IMR-90 (cell line): Measurements from ENCODE around the gene EXOC4. TPM values are rescaled to one million over a fixed set of nuclear protein-coding genes. Genes with fewer than 3 reads are reported as not detected.
A peak's percentile ranks its signal among the peaks of the same experiment; 100 is the strongest.

ENCODE experiments used
- ATAC-seq: fragments of 200-7000 bp; cut with Tn5 transposase; 2 replicates; pipeline ENCODE4 v1.9.1; 2020; ENCODE audit warnings: low read depth, mild to moderate bottlenecking, moderate library complexity
- BruUV-seq: library from RNA; stranded (reverse); fragments of 400-500 nt; replicated peaks from 2 replicates; lab custom pipeline; 2021; lab: Mats Ljungman, UMichigan
- CTCF ChIA-PET: fragments of 300-600 bp; formaldehyde crosslinking; extraction: SDS; loops from one replicate; lab custom pipeline; 2021; ENCODE audit warnings: antibody characterized with exemption; lab: Yijun Ruan, JAX
- POLR2A ChIA-PET: fragments of 300-600 bp; sonication (Branson Sonifier 250); formaldehyde crosslinking; loops from one replicate; lab custom pipeline; 2022; ENCODE audit warnings: antibody characterized with exemption; ENCODE audit not compliant: unreplicated experiment; lab: Charles Lee
- DNase-seq: peaks from one replicate; pipeline ENCODE4 v3.0.0; 2013
- H2AFZ ChIP-seq: replicated peaks from 2 replicates; pipeline ENCODE3; 2013; ENCODE audit warnings: low read length, mild to moderate bottlenecking; ENCODE audit not compliant: poor library complexity
- H2AK5ac ChIP-seq: 2 replicates; pipeline ENCODE4 v1.6.1; 2013; ENCODE audit warnings: low read depth, low read length, inconsistent platforms
- H2AK9ac ChIP-seq: replicated peaks from 2 replicates; pipeline ENCODE3; 2013; ENCODE audit warnings: mild to moderate bottlenecking, low read depth, low read length, moderate library complexity; ENCODE audit not compliant: poor library complexity
- H2BK120ac ChIP-seq: 2 replicates; pipeline ENCODE4 v1.6.1; 2013; ENCODE audit warnings: low read depth, low read length, inconsistent platforms
- H2BK15ac ChIP-seq: 3 replicates; pipeline ENCODE4 v1.6.1; 2013; ENCODE audit warnings: low read depth, low read length, inconsistent platforms
- H2BK20ac ChIP-seq: 2 replicates; pipeline ENCODE4 v1.6.1; 2013; ENCODE audit warnings: low read depth, mild to moderate bottlenecking, inconsistent platforms, low read length, moderate library complexity
- H2BK5ac ChIP-seq: 2 replicates; pipeline ENCODE4 v1.6.1; 2013; ENCODE audit warnings: mild to moderate bottlenecking, low read depth, low read length, inconsistent platforms; ENCODE audit not compliant: poor library complexity, severe bottlenecking
- H3K14ac ChIP-seq: replicated peaks from 2 replicates; pipeline ENCODE4 v1.6.1; 2013; ENCODE audit warnings: low read depth, low read length, inconsistent platforms
- H3K18ac ChIP-seq: 2 replicates; pipeline ENCODE4 v1.6.1; 2013; ENCODE audit warnings: low read depth, low read length, control low read depth
- H3K23ac ChIP-seq: 2 replicates; pipeline ENCODE4 v1.6.1; 2013; ENCODE audit warnings: low read depth, low read length, inconsistent platforms
- H3K27ac ChIP-seq: 2 replicates; pipeline ENCODE4 v1.5.1; 2013; ENCODE audit warnings: mild to moderate bottlenecking, control low read depth, low read length; ENCODE audit not compliant: insufficient read depth
- H3K27me3 ChIP-seq: 2 replicates; pipeline ENCODE4 v1.6.1; 2013; ENCODE audit warnings: low read length; ENCODE audit not compliant: control insufficient read depth, insufficient read depth
- H3K36me3 ChIP-seq: 2 replicates; pipeline ENCODE4 v1.6.1; 2013; ENCODE audit warnings: low read length, mixed read lengths; ENCODE audit not compliant: control insufficient read depth, insufficient read depth
- H3K4ac ChIP-seq: 2 replicates; pipeline ENCODE4 v1.6.1; 2013; ENCODE audit warnings: low read depth, low read length, inconsistent platforms
- H3K4me1 ChIP-seq: 2 replicates; pipeline ENCODE4 v1.6.1; 2013; ENCODE audit warnings: low read length, mixed read lengths; ENCODE audit not compliant: control insufficient read depth, insufficient read depth
- H3K4me2 ChIP-seq: 2 replicates; pipeline ENCODE4 v1.6.1; 2013; ENCODE audit warnings: low read depth, mild to moderate bottlenecking, control low read depth, low read length, moderate library complexity
- H3K4me3 ChIP-seq: 2 replicates; pipeline ENCODE4 v1.5.1; 2013; ENCODE audit warnings: low read depth, mild to moderate bottlenecking, control low read depth, low read length, moderate library complexity; ENCODE audit not compliant: insufficient read depth
- H3K56ac ChIP-seq: 2 replicates; pipeline ENCODE4 v1.6.1; 2013; ENCODE audit warnings: low read length, inconsistent platforms; ENCODE audit not compliant: insufficient read depth; ENCODE audit errors: extremely low read depth
- H3K79me1 ChIP-seq, 2 experiments: 2 replicates each; pipeline ENCODE4 v1.6.1; 2013; ENCODE audit warnings: low read length in 2 of 2, inconsistent platforms in 1 of 2, low read depth in 1 of 2
- H3K9ac ChIP-seq: 2 replicates; pipeline ENCODE4 v1.6.1; 2013; ENCODE audit warnings: low read depth, low read length, control low read depth
- H3K9me1 ChIP-seq: 2 replicates; pipeline ENCODE4 v1.6.1; 2013; ENCODE audit warnings: low read length, inconsistent platforms; ENCODE audit not compliant: insufficient read depth
- H3K9me3 ChIP-seq: 2 replicates; pipeline ENCODE4 v1.6.1; 2013; ENCODE audit warnings: low read length; ENCODE audit not compliant: control insufficient read depth, insufficient read depth
- H4K20me1 ChIP-seq: 2 replicates; pipeline ENCODE4 v1.6.1; 2013; ENCODE audit warnings: low read length, inconsistent platforms; ENCODE audit not compliant: insufficient read depth
- H4K5ac ChIP-seq: 2 replicates; pipeline ENCODE4 v1.6.1; 2013; ENCODE audit warnings: mild to moderate bottlenecking, low read depth, low read length, control low read depth
- H4K8ac ChIP-seq, 2 experiments: 2 replicates each; pipeline ENCODE4 v1.6.1; 2013; ENCODE audit warnings: low read depth in 2 of 2, low read length in 2 of 2, control low read depth in 1 of 2, inconsistent platforms in 1 of 2
- H4K91ac ChIP-seq: 2 replicates; pipeline ENCODE4 v1.6.1; 2013; ENCODE audit warnings: low read depth, low read length, inconsistent platforms; ENCODE audit not compliant: insufficient read depth
- BHLHE40 ChIP-seq: fragments of 150-350 bp; IDR thresholded peaks from 2 replicates; pipeline ENCODE4 v1.6.1; 2016; ENCODE audit warnings: mild to moderate bottlenecking, low read depth, low read length
- CEBPB ChIP-seq: IDR thresholded peaks from 2 replicates; pipeline ENCODE4 v1.6.1; 2012; ENCODE audit warnings: low read depth, low read length, improper control_type of control experiment
- CHD1 ChIP-seq: IDR thresholded peaks from 2 replicates; pipeline ENCODE4 v1.6.1; 2012; ENCODE audit warnings: low read depth, low read length, improper control_type of control experiment
- FOS ChIP-seq: fragments of 150-350 bp; IDR thresholded peaks from 2 replicates; pipeline ENCODE4 v1.6.1; 2016; ENCODE audit warnings: low read depth, low read length
- MAFK ChIP-seq: IDR thresholded peaks from 2 replicates; pipeline ENCODE4 v1.6.1; 2012; ENCODE audit warnings: low read depth, low read length, improper control_type of control experiment
- MAZ ChIP-seq: IDR thresholded peaks from 2 replicates; pipeline ENCODE4 v1.6.1; 2012; ENCODE audit warnings: low read depth, mild to moderate bottlenecking, low read length, improper control_type of control experiment, moderate library complexity, borderline replicate concordance
- MXI1 ChIP-seq: IDR thresholded peaks from 2 replicates; pipeline ENCODE4 v1.6.1; 2012; ENCODE audit warnings: low read depth, mild to moderate bottlenecking, low read length, moderate library complexity, borderline replicate concordance
- NFE2L2 ChIP-seq: fragments of 150-350 bp; IDR thresholded peaks from 2 replicates; pipeline ENCODE4 v1.6.1; 2016; ENCODE audit warnings: low read depth, mild to moderate bottlenecking, low read length
- POLR2A ChIP-seq: IDR thresholded peaks from 2 replicates; pipeline ENCODE4 v1.6.1; 2012; ENCODE audit warnings: mild to moderate bottlenecking, low read depth, low read length
- RCOR1 ChIP-seq: IDR thresholded peaks from 2 replicates; pipeline ENCODE4 v1.6.1; 2012; ENCODE audit warnings: mild to moderate bottlenecking, low read length, improper control_type of control experiment; ENCODE audit not compliant: insufficient replicate concordance
- SMC3 ChIP-seq: fragments of 150-350 bp; IDR thresholded peaks from 2 replicates; pipeline ENCODE4 v1.6.1; 2016; ENCODE audit warnings: low read depth, mild to moderate bottlenecking, antibody characterized with exemption, low read length, moderate library complexity
- WGBS, 2 experiments: methylation state at CpG; one replicate each; pipeline versions ENCODE4 v1.1.5 to v1.1.7; 2013; ENCODE audit warnings: missing lambda C conversion rate in 2 of 2; ENCODE audit not compliant: insufficient read length in 1 of 2; ENCODE audit errors: extremely low coverage in 2 of 2; 5-methylcytosine and 5-hydroxymethylcytosine counted together
- dilution Hi-C: fragments of 300-500 bp; cut with HindIII; formaldehyde crosslinking; loops from one replicate; pipeline ENCODE4 v1.14.3; 2018; ENCODE audit warnings: low sequenced_read_pairs; ENCODE audit not compliant: unreplicated experiment
- in situ Hi-C: fragments of 300-500 bp; cut with MboI; formaldehyde crosslinking; loops from 3 replicates; pipeline ENCODE4 v1.14.3; 2019; ENCODE audit warnings: low sequenced_read_pairs, inconsistent platforms, mixed read lengths
- intact Hi-C: fragments of 100-400 bp; cut with micrococcal nuclease; formaldehyde crosslinking; loops from 2 replicates; pipeline ENCODE4 v1.10.0; 2022
- polyA plus RNA-seq, 3 experiments: library from polyadenylated mRNA; depleted of rRNA; stranded (reverse); fragments of >200 nt; gene quantifications; 2 replicates each; pipeline ENCODE4 v1.2.3, GENCODE V29; 2012; ENCODE audit warnings: low replicate concordance in 1 of 3
- total RNA-seq: library from RNA; depleted of rRNA; stranded (reverse); fragments of >200 nt; gene quantifications from 2 replicates; pipeline ENCODE4 v1.2.3, GENCODE V29; 2012
- TF ChIP-seq, protein P1 (sequence below): fragments of 150-350 bp; IDR thresholded peaks from 2 replicates; pipeline ENCODE4 v1.6.1; 2017; ENCODE audit warnings: mild to moderate bottlenecking, antibody characterized with exemption, low read length, low read depth
- TF ChIP-seq, protein P2 (sequence below): conservative IDR thresholded peaks from 2 replicates; pipeline ENCODE4 v1.5.1; 2012; ENCODE audit warnings: mild to moderate bottlenecking, low read depth, low read length, improper control_type of control experiment

The EXOC4 gene
- total and polyA plus RNA-seq, 2 of the 4 experiments (the other 2 are of a cell fraction) = 25.4 to 94.6 TPM

DNA sequence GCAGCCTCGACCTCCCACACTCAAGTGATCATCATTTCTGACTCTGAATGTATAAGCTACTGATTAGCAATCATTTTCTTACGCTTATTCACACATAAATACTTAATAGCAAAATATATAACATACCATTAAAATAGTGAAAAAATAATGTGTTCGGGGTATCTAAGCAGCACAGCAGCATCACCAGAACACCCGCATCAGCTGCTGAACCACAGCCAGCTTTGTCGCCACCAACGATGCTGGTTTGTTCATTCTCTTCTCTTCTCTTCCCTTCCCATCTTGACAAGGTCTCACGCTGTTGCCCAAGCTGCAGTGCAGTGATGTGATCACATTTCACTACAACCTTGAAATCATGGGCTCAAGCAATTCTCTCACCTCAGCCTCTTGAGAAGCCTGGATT, 449.2 kb downstream of the EXOC4 start:
- Histone ChIP-seq H3K14ac (no peak overlapping the region), H3K27ac (no peak overlapping the region), H3K56ac (no peak overlapping the region), H3K4me1 (peaks cover 14% of the 10 kb centered on the region), H2AK5ac (no peak overlapping the region), H3K9me1 (peaks cover 16% of the 10 kb centered on the region), H3K9ac (no peak overlapping the region), H3K4me3 (no peak overlapping the region), H2AK9ac (no peak overlapping the region), H2BK15ac (0 out of 3 replicates have a peak overlapping the region, but pooled peaks have one; percentile 5), H3K36me3 (no peaks in the 10 kb centered on the region), H4K8ac (no peak overlapping the region), H3K9me3 (no peaks in the 10 kb centered on the region), H3K18ac (no peak overlapping the region), H3K4ac (no peak overlapping the region), H4K20me1 (no peaks in the 10 kb centered on the region), H4K91ac (no peak overlapping the region; the same call in 1 of the 2 replicates), H3K27me3 (no peaks in the 10 kb centered on the region), H4K5ac (no peak overlapping the region), H2AFZ (no peak overlapping the region), H3K79me1 (peaks cover 0 to 16% of the 10 kb centered on the region in 2 experiments; a peak in 1 of 4 replicates), H3K23ac (no peak overlapping the region), H2BK20ac (no peak overlapping the region), H3K4me2 (no peak overlapping the region), H2BK5ac (no peak overlapping the region), H2BK120ac (no peak overlapping the region)
- no TSS peak for BruUV-seq
- intact Hi-C loops (loop anchor here (5.0 kb wide), 1 partner anchor 1140 kb away; no protein-coding TSS in a partner anchor), in situ Hi-C loops (no loop called here), dilution Hi-C loops (no loop called here)
- ChIA-PET CTCF (no interaction called here), POLR2A (no interaction called here)
- no CpG with 5 or more reads among the region's 7 CpGs for WGBS, 2 experiments
- ATAC-seq (no peak), DNase-seq (no peak)
- TF ChIP-seq CHD1 = no peak
- TF ChIP-seq CEBPB = no peak
- no peak for TF ChIP-seq RCOR1
- TF ChIP-seq, protein P1, sequence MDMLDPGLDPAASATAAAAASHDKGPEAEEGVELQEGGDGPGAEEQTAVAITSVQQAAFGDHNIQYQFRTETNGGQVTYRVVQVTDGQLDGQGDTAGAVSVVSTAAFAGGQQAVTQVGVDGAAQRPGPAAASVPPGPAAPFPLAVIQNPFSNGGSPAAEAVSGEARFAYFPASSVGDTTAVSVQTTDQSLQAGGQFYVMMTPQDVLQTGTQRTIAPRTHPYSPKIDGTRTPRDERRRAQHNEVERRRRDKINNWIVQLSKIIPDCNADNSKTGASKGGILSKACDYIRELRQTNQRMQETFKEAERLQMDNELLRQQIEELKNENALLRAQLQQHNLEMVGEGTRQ = no peak
- no peak for TF ChIP-seq SMC3
- TF ChIP-seq MXI1 = no peak
- TF ChIP-seq, protein P2, sequence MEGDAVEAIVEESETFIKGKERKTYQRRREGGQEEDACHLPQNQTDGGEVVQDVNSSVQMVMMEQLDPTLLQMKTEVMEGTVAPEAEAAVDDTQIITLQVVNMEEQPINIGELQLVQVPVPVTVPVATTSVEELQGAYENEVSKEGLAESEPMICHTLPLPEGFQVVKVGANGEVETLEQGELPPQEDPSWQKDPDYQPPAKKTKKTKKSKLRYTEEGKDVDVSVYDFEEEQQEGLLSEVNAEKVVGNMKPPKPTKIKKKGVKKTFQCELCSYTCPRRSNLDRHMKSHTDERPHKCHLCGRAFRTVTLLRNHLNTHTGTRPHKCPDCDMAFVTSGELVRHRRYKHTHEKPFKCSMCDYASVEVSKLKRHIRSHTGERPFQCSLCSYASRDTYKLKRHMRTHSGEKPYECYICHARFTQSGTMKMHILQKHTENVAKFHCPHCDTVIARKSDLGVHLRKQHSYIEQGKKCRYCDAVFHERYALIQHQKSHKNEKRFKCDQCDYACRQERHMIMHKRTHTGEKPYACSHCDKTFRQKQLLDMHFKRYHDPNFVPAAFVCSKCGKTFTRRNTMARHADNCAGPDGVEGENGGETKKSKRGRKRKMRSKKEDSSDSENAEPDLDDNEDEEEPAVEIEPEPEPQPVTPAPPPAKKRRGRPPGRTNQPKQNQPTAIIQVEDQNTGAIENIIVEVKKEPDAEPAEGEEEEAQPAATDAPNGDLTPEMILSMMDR = no peak
- no peak for TF ChIP-seq NFE2L2
- TF ChIP-seq POLR2A = no peak
- no peak for TF ChIP-seq BHLHE40
- no peak for TF ChIP-seq MAFK
- no peak for TF ChIP-seq MAZ
- no peak for TF ChIP-seq FOS
